K562 (cell line): ENCODE measurements around the gene DLL4.

ENCODE experiments used
- HMGXB4 ChIP-seq: sonication (generic); formaldehyde crosslinking; IDR thresholded peaks from 2 replicates; pipeline ENCODE4 v1.8.1; 2023; ENCODE audit warnings: mild to moderate bottlenecking, missing genetic modification reagents
- MCM2 ChIP-seq: fragments of 450-650 bp; IDR thresholded peaks from 2 replicates; pipeline ENCODE4 v1.6.1; 2017; ENCODE audit warnings: low read depth, mild to moderate bottlenecking
- ZNF512 ChIP-seq: IDR thresholded peaks from 2 replicates; pipeline ENCODE4 v1.6.1; 2016; ENCODE audit warnings: missing genetic modification characterization, missing compliant biosample characterization
- ZNF76 ChIP-seq: fragments of 250-450 bp; sonication (Bioruptor Pico); IDR thresholded peaks from 2 replicates; pipeline ENCODE4 v1.4.0; 2020; ENCODE audit warnings: mild to moderate bottlenecking, moderate library complexity, borderline replicate concordance

GRCh38 chr15:40906091-40906990, 22.8 kb upstream of the DLL4 start:
- TF ChIP-seq HMGXB4 (CRISPR knock-in tag) = no peak
- no peak for TF ChIP-seq MCM2
- TF ChIP-seq ZNF76 (CRISPR knock-in tag) = no peak
- TF ChIP-seq ZNF512 (tag) = no peak
